HG03025 (cell line): Measurements from ENCODE around the gene NEK9.

Experiments
- ATAC-seq: cut with Tn5 transposase; IDR thresholded peaks from one replicate; pipeline ENCODE4 v1.9.1; 2021; ENCODE audit warnings: mild to moderate bottlenecking, moderate library complexity; ENCODE audit not compliant: unreplicated experiment, low FRiP score

Gene NEK9

DNA sequence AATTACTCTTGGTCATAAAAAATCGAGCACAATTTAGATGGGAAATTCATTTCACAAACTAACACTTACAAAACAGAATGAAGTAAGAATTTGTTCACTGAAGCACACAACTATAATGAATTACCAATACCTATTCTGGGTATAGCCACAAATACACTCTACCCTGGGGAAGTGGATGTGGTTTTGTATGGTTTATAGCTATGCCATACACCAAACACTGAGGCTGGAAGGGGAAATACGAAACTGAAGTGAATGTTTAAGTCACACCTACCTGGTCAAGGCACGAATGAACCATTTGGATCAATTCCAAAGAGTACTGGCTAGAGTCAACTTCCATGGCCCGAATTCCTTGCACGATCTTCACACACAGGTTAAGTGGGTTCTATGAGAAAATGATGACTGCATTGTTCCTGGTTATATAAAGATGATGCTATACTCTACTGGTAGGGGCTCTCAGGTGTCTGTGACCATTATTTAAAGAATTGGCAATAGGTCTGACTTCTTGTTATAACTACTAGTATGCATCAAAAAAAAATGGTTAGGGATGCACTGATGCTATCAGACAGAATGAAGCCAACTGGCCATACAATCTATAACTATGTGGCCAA is 12.8 kb downstream of the NEK9 start:
- ATAC-seq: no peak

DNA sequence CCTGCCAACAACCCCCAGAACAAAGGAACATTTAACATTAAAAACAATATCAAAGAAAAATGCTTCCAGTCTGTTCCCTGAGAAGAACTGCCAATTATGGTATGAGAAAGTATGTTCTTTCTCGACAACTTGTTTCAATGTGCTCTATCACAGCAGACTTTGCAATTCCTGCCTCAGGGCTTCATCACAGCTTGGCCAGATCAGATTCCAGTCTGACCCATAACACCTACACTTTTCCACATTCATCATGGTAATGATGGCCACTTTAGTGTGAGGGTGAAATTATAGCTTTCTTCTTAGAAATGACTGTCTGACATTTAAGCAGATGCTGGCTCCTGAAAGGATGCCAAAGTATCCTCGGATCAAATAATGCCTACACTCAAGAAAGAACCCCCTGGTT is 17.0 kb downstream of the NEK9 start:
- no peak for ATAC-seq

DNA sequence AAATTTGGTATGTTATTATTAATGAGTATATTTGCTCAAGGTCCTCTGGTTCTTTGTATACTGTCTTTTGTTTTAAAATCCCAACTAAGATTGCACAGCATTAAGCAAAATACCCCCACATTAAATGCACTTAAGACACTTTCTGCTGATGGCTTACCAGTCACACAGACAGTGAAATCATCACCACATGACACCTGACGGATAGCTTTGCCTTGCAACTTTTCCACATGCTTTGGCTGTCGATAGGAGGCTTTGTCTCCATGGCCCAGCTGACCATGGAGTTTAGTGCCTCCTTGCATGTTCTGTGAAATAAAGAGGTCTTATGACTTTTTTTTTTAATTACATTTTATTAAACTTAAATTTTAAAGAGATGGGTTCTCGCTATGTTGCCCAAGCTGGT is 19.7 kb downstream of the NEK9 start:
- no peak for ATAC-seq

DNA sequence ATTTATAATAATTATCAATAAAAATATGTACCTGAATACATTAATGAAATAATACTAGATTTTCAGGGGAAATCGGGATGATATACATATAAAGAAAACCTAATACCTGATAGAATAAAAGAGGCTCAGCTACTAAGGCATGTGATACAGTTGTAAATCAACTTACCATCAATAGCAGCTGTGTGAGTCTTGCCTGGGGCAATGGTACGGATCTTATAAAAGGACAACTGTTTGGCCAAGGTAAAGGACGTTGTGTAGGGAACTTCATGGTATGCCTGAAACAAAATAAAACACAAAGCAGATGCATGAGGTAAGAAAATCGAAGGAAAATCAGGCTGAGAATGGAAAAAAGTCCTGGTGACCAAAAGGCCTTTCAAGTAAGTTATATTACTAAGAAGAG is 25.4 kb downstream of the NEK9 start:
- ATAC-seq: no peak

DNA sequence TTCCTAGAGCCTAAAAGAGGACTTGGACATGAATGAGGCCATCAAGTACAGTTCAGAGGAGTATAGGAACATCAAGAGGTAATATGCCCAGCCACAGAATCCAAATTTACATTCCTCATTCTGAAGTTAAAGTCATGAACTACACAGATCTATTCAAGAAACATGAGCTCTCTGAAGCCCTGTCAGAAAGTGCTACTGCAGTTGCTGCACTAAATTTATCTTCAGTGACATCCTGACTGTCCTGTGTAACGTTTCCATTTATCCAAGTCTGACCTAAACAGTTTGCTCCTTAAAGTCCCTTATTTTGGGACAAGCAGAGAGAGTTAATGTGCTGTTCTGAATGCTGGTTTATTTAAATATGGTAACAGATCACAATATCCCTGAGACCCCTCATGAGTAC is 28.2 kb downstream of the NEK9 start:
- ATAC-seq: no peak

DNA sequence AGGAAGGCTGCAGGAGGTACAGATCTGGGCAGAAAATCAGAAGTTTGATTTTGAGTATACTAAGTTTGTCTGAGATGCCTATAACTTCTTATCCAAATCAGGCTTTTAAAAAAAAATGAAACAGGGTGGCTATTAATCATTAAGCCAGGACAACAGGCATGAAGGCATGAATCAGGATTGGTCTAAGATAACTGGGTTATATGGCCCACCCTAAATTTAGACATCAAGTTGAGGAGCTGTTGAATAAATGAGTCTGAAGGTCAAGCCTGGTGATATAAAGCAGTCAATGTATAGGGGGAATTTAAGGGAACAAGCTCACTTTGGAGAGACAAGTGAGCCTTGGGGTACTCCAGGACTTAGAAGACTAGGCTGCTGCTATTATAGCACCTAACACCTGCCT is 28.6 kb downstream of the NEK9 start:
- no peak for ATAC-seq

DNA sequence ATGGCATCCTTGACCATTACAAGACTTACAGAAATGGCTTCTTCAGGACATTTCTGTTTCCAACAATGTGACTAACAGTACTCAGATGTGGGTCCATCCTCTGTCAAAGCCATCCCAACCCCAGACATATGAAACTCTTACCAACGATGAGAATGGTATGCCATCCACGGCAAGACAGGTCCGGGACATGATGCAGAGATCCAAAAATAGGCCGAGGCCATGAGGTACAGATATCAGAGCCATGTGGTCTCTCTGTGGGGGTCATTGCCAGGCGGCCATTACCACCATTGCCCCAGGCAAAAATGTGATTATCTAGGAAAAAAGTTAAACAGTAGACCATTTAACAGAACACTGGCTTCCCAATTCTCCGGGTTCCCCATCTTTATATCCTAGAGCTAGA is 29.9 kb downstream of the NEK9 start:
- no peak for ATAC-seq

DNA sequence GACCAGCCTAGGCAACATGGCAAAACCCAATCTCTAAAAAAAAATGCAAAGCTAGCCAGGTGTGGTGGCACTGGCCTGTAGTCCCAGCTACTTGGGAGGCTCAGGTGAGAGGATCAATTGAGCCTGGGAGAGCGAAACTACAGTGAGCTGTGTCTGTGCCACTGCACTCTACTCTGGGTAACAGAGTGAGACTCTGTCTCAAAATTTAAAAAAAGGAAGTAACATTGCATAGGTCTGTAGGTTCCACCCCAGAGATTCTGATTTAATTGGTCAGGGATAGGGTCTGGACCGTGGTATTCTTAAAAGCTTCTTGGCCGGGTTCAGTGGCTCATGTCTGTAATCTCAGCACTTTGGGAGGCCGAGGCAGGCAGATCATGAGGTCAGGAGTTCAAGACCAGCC is 31.2 kb downstream of the NEK9 start:
- ATAC-seq: no peak

DNA sequence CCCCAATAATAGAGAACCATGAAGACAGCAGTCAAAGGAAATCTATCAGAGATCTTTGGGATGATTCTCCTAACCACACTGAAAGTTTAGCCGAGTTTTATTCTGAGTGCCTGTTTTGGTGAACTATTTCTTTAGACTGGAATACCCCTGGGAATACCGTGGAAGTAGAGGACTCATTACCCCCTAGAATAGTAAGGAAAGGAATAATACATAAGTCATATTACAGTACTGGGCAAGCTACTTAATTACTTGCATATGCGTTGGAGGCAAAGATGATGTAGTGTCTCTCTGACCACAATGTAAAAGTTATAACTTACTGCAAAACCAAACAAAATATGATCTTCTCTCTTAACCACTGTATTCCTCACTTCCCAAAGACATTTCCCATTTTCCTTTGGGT is 32.0 kb downstream of the NEK9 start:
- no peak for ATAC-seq

DNA sequence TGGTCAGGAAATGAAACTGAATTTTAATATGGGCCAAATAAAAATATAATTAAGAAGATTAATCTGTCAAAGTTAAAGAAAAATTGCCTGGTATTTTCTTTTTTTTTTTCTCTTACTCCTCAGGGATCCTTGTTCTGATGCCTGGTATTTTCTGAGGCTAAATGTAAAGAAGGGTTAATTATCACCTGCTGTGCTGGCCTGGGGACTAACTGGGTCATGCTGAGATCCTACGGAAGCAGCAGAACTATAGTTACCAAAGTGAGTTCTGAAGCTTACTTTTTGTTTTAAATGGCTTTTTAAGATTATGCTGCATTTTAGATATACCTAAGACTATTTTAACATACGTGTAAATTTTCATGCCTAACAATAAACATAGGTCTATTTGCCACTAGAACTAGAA is 34.1 kb downstream of the NEK9 start:
- no peak for ATAC-seq

DNA sequence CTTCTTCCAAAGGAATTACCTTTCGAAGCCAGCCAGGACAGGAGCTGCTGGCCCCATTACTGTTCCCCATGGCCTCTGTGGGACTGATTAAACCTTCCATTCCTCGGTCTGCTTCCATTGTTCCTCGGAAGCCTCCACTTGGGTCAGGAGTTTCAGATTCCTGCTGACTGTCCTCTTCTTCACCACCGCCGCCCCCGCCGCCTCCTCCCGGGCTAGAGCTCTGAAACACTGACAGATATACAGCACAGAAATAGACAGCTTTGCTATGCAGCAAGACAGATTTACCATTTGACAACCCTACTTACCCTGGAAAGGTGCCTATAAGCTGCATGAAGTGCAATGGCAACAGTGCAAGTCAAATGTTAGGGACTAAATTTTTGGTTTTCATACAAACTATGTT is 35.6 kb downstream of the NEK9 start:
- ATAC-seq: no peak

DNA sequence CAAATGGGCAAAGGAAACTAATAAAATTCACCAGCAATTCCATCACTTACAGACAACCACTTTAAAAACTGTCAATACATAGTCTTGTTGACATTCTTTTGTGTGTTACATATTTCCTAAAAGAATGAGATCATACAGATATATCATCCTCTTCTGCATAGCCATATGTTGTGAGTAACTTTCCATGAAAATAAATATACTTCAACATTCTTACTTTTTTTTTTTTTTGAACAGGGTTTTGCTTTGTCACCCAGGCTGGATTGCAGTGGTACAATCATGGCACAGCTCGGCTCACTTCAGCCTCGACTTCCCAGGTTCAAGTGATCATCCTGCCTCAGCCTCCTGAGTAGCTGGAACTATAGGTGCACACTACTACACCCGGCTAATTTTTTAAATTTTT is 36.5 kb downstream of the NEK9 start:
- ATAC-seq: no peak

DNA sequence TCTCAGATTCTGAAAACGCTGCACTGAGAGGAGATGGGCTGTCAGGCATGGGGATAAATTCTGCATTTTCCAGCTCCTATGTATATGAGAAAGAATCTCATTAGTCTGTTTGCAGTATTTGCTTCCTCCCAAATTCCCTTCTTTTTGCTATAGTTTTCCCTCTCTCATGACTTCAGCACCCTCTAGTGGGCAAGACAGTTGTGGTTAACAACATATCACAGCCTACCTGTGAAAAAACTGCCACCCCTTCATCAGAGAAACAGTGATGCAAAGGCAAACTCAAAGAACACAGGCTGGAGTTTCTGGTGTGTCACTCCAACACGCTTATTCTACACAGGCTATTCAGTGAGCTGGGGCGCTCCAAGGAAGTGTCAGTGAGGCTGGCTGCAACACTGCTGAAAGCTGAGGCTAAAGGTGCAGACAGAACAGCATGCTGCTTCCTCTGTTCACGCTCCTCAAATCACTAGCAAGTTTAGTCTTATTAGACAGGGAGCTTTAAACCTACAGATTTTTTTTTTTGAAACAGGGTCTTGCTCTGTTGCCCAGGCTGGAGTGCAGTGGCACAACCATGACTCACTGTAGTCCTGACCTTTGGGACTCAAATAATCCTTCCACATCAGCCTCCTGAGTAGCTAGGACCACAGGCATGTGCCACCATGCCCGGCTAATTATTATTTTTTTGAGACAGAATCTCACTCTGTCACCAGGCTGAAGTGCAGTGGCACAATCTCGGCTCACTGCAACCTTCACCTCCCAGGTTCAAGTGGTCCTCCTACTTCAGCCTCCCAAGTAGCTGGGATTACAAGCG is 38.1 kb downstream of the NEK9 start:
- ATAC-seq: no peak

DNA sequence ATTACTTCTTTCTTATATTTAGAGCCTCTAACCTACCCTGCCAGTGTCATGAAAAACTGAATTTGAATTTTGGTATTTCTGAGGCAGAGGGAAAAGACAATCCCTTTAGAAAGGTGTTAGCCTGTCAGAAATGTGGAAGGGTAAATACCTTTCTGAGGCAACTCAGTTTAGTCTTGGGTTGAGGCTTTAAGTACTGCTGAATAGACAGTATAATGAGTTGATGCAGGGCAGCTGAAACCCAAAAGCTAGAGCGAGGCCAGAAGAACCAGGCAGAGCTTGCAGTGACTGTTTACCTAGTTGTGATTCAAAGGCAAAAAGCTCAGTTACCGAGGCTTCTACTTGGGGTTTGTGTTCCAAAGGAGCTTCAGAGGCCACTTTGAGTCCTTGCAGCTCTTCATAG is 38.7 kb downstream of the NEK9 start:
- ATAC-seq: no peak

DNA sequence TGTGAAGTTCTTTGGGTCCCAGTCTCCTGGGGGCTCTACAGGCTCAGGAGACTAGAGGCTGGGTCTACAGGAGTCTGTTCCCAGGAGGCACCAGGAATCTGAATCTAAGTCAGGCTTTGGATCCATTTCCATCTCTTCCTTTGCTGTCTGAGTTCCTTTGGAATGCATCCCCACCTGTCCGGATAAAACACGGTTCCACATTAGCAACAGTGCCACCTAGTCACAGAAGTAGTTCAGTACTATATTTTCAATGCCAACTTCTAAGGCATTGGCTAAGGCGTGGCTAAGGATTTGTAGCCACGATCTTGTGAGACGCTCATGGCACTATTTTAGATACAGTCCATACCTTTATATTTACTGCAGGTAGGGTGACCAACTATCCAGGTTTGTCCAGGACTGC is 42.3 kb downstream of the NEK9 start:
- ATAC-seq: no peak

DNA sequence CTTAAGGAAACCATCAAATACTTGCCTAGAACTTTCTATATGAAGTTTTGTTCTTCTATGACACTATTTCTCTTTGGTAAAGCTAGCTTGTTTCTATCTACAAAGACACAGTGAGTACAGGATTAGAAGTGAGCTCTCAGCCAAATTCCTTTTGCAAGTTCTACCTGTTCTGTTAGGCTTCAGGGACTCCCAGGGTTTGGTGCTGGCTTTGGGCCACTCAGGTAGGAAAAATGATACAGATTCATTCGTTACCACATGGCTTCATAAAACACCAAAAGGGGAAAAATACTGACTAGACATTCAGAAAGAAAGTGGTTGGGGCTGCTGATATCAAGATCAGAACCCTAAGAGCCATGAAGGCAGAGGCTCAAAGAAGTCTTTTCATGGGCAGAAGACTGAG is 43.6 kb downstream of the NEK9 start:
- no peak for ATAC-seq

DNA sequence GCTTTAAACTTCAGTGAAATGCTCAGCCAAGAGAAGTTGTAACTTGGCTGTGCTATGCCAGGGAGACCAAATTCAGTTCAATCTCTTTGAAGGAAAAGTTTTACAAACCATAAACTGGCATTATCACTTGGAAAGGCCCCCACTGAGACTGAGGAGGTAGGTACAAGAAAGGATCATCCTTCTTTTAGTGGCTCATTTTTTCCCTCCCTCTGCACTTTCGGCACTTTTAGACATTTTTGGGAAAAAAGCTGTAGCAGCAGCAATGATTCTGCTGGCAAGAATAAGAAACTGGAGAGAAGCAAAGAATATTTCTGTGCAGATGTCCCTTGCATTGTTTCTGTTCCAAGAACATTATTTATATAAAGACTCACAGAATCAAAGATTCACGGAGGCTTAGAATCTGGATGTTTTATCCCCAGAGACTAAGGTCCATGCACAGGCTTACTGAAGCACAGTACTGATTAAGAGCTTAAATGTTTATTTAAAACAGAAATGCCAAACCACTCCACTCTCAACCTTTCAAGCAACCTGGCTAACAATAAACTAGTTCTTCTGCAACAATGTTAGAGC is 45.1 kb downstream of the NEK9 start:
- no peak for ATAC-seq

DNA sequence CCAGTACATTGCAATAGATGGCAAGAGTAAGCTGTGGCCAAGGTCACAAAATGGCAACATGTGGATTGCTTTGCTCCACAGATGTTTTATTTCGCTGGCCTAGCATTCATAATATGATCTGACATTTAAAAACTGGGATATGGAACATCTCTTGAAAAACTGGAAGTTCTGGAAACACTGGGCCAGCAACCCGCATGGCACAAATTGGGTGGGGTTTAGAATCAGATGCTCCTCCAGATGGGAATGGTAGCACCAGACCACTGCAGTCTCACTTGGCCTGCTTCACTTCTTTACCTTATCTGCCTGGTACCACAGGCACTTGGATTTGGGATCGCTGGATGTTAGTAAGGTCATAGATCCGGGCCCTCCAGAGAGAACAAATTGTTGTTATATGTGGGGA is 47.3 kb downstream of the NEK9 start:
- no peak for ATAC-seq

DNA sequence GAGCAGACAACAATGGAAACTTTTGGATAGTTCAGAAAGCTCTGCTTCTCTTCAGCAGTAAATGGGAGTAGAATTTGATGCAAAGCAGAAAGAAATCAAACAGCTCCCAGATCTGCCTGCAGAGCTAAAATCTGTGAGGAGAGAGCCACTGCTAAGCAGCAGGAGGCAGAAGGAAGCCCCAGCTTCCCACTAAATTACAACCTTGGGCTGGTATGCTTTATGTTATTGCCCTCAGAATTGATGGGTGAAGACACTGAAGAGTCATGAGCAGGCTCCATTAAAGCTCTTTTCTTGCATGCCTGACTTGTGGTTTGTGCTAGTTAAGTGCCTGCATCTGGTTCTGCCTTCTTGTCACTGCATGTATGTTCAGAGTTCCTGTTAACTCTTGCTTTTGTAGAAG is 49.1 kb downstream of the NEK9 start:
- no peak for ATAC-seq

DNA sequence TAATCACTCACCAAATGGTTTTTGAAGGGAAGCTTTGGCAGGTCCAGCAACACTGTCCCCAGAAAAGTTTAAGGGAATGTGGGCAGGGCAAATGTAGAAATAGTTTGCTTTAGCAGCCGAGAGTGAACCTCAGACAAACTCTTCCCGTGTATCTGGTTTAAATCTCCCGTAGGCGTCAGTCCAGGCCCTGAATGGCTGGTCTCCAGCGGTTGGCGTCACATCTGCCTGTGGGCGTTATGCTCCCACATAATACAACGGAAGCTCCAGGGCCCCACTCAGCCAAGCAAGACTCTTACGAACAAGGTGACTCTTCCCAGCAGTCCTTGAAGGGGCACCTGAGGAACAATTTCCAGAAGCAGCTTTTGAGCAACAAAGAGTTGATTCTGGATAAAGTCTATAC is 56.5 kb downstream of the NEK9 start:
- ATAC-seq: no peak

DNA sequence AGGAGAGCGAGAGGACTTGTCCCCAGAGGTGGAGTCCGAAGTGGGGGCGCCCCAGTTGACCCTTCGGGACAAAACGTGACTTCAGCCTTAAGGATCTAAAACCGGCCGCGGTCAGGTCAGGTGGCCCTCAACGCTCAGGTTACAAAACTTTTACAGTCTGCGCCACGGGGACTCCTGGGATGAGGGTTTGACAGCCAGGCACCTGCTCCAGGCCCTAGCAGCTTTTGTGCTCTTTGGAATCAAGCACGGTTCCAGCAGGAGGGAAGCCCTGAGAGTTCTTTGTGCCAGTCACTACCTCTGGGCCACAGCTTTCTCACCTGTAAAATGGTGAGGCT is 57.1 kb downstream of the NEK9 start:
- ATAC-seq: no peak

DNA sequence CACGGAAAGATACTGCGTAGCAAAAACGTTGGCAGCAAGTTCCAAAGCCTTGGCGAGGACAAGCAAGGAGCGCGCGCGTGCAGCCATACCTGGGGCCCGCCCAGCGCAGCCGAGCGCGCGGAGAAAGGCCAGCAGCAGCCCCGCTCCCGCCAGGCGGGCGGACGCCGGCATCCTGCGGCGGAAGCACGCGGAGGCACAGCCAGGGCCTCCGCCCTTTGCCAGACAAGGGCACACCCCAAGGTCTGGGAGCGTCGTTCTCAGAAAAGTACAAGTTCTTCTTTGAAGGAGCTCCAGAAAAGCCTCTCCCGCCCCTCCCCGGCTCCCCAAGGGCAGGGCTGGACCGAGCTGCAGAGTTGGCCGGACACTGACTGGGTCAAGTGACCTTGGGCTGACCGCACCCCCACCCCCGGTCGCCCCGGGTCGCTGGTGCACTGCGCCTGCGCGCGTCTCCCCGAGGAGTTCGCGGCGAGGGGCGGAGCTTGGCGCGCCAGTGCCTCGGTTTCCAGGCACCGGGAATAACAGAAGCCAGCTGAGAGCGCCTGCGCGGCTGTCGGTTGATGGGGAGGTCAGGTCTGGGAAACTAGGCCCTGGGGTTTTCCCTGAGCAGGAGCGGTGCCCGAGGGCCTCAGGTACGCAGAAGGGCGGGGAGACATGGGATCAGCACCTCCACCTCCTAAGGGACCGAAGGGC is 57.6 kb downstream of the NEK9 start, which contains the start of gene ZC2HC1C:
TSS of gene ZC2HC1C (plus strand) at position 521 of the 690 bp plus-strand sequence. CDS start 933 bp downstream, outside the sequence.
- ATAC-seq: peak; percentile 49
